IPS DF 6.9 (cell line): ENCODE results near the gene GTF2B.
A peak's percentile ranks its signal among the peaks of the same experiment; 100 is the strongest.
"Not testable (repeated sequence)": the region's sequence is repeated elsewhere in the genome, so short reads cannot be mapped to it uniquely, and the experiment has no call there.

Source experiments
- DNase-seq: peaks from one replicate; pipeline ENCODE4 v3.0.0-alpha.2; 2013; ENCODE audit warnings: low read depth, low spot score
- H3K27ac ChIP-seq: one replicate; pipeline ENCODE4 v1.5.1; 2013; ENCODE audit warnings: low read length, control low read depth
- H3K27me3 ChIP-seq: 2 replicates; pipeline ENCODE4 v1.6.1; 2013; ENCODE audit warnings: mild to moderate bottlenecking, low read length; ENCODE audit not compliant: control insufficient read depth, insufficient read depth
- H3K36me3 ChIP-seq: 2 replicates; pipeline ENCODE4 v1.6.1; 2013; ENCODE audit warnings: low read length; ENCODE audit not compliant: control insufficient read depth, insufficient read depth
- H3K4me1 ChIP-seq: 2 replicates; pipeline ENCODE4 v1.6.1; 2013; ENCODE audit warnings: low read length; ENCODE audit not compliant: control insufficient read depth, insufficient read depth
- H3K4me3 ChIP-seq: 2 replicates; pipeline ENCODE4 v1.5.1; 2013; ENCODE audit warnings: mild to moderate bottlenecking, low read length
- H3K9me3 ChIP-seq: 2 replicates; pipeline ENCODE4 v1.6.1; 2013; ENCODE audit warnings: low read length, inconsistent platforms; ENCODE audit not compliant: control insufficient read depth, insufficient read depth
- WGBS: extraction: QIAGEN DNeasy Blood & Tissue Kit; methylation state at CpG from one replicate; pipeline ENCODE4 v1.1.7; 2013; ENCODE audit warnings: mixed read lengths, missing lambda C conversion rate; ENCODE audit not compliant: insufficient read length, insufficient coverage; 5-methylcytosine and 5-hydroxymethylcytosine counted together

Gene GTF2B

GRCh38 chr1:88916883-88917282 lies 25.5 kb upstream of the GTF2B start:
- no CpG with 5 or more reads among the region's 1 CpG for WGBS
- no peak for DNase-seq
- Histone ChIP-seq H3K36me3 (no peaks in the 10 kb centered on the region), H3K27me3 (no peaks in the 10 kb centered on the region), H3K9me3 (no peaks in the 10 kb centered on the region), H3K4me1 (no peaks in the 10 kb centered on the region), H3K4me3 (no peak overlapping the region), H3K27ac (no peak overlapping the region)

GRCh38 chr1:88911800-88912199 lies 20.4 kb upstream of the GTF2B start:
- not testable (repeated sequence) for DNase-seq, H3K36me3 ChIP-seq, H3K4me1 ChIP-seq, H3K4me3 ChIP-seq, H3K27me3 ChIP-seq, H3K27ac ChIP-seq, H3K9me3 ChIP-seq
- whole genome bisulfite sequencing = no CpG with 5 or more reads among the region's 9 CpGs

- H3K27me3 ChIP-seq = no peaks in the 10 kb centered on the region
- H3K4me3 ChIP-seq = no peak overlapping the region
- no peaks in the 10 kb centered on the region for H3K36me3 ChIP-seq
- no peaks in the 10 kb centered on the region for H3K4me1 ChIP-seq
- no CpG with 5 or more reads among the region's 9 CpGs for WGBS
- no peak for DNase-seq
- H3K9me3 ChIP-seq = no peaks in the 10 kb centered on the region
- H3K27ac ChIP-seq = no peak overlapping the region
These were observed 19.8 kb upstream of the GTF2B start for GRCh38 chr1:88911161-88911560.

- no peaks in the 10 kb centered on the region for H3K9me3 ChIP-seq
- DNase-seq = no peak
- H3K27ac ChIP-seq = no peak overlapping the region
- no peaks in the 10 kb centered on the region for H3K4me1 ChIP-seq
- no CpG with 5 or more reads among the region's 1 CpG for WGBS
- H3K27me3 ChIP-seq = no peaks in the 10 kb centered on the region
- no peaks in the 10 kb centered on the region for H3K36me3 ChIP-seq
- H3K4me3 ChIP-seq = no peak overlapping the region
These were observed 19.0 kb upstream of the GTF2B start for GRCh38 chr1:88910401-88910800.

GRCh38 chr1:88900883-88901282 lies 9.5 kb upstream of the GTF2B start:
- no peaks in the 10 kb centered on the region for H3K36me3 ChIP-seq
- H3K4me3 ChIP-seq = no peak overlapping the region
- H3K4me1 ChIP-seq = no peaks in the 10 kb centered on the region
- H3K9me3 ChIP-seq = no peaks in the 10 kb centered on the region; the same call in 1 of the 2 replicates
- WGBS = no CpG with 5 or more reads among the region's 4 CpGs
- DNase-seq = no peak
- H3K27ac ChIP-seq = no peak overlapping the region
- no peaks in the 10 kb centered on the region for H3K27me3 ChIP-seq

- Histone ChIP-seq H3K27me3 (no peaks in the 10 kb centered on the region), H3K36me3 (no peaks in the 10 kb centered on the region), H3K4me3 (no peak overlapping the region), H3K27ac (no peak overlapping the region), H3K9me3 (no peaks in the 10 kb centered on the region; the same call in 1 of the 2 replicates), H3K4me1 (no peaks in the 10 kb centered on the region)
- no CpG with 5 or more reads among the region's 4 CpGs for WGBS
- DNase-seq = no peak
These were observed 5.8 kb upstream of the GTF2B start for GRCh38 chr1:88897070-88897730.

- no peak for DNase-seq
- Histone ChIP-seq H3K27me3 (no peaks in the 10 kb centered on the region), H3K9me3 (no peaks in the 10 kb centered on the region), H3K36me3 (no peaks in the 10 kb centered on the region), H3K4me3 (no peak overlapping the region), H3K27ac (no peak overlapping the region), H3K4me1 (no peaks in the 10 kb centered on the region; the same call in 1 of the 2 replicates)
- WGBS = no CpG with 5 or more reads among the region's 11 CpGs
These were observed 1.1 kb upstream of the GTF2B start for GRCh38 chr1:88892357-88892877.

GRCh38 chr1:88891951-88892340 lies 579 bp upstream of the GTF2B start:
- Histone ChIP-seq H3K9me3 (no peaks in the 10 kb centered on the region), H3K27ac (no peak overlapping the region), H3K4me3 (peak overlapping the region; percentile 73; the same call in 1 of the 2 replicates), H3K4me1 (no peaks in the 10 kb centered on the region; the same call in 1 of the 2 replicates), H3K36me3 (no peaks in the 10 kb centered on the region), H3K27me3 (no peaks in the 10 kb centered on the region)
- DNase-seq = no peak
- no CpG with 5 or more reads among the region's 10 CpGs for WGBS

- Histone ChIP-seq H3K4me1 (no peaks in the 10 kb centered on the region; the same call in 1 of the 2 replicates), H3K27ac (no peak overlapping the region), H3K9me3 (no peaks in the 10 kb centered on the region), H3K27me3 (no peaks in the 10 kb centered on the region), H3K36me3 (no peaks in the 10 kb centered on the region), H3K4me3 (peak overlapping the region; percentile 73)
- no CpG with 5 or more reads among the region's 18 CpGs for WGBS
- no peak for DNase-seq
These were observed 513 bp downstream of the GTF2B start for GRCh38 chr1:88890791-88891317.

- no peaks in the 10 kb centered on the region; the same call in 1 of the 2 replicates for H3K4me1 ChIP-seq
- no peak for DNase-seq
- H3K9me3 ChIP-seq = no peaks in the 10 kb centered on the region
- H3K4me3 ChIP-seq = no peak overlapping the region; the same call in 1 of the 2 replicates
- no CpG with 5 or more reads among the region's 2 CpGs for WGBS
- no peaks in the 10 kb centered on the region for H3K36me3 ChIP-seq
- no peaks in the 10 kb centered on the region for H3K27me3 ChIP-seq
- no peak overlapping the region for H3K27ac ChIP-seq
These were observed 1.2 kb downstream of the GTF2B start for GRCh38 chr1:88890131-88890530.

GRCh38 chr1:88888750-88889149 lies 2.6 kb downstream of the GTF2B start:
- H3K36me3 ChIP-seq = no peaks in the 10 kb centered on the region
- no peaks in the 10 kb centered on the region; the same call in 1 of the 2 replicates for H3K4me1 ChIP-seq
- no peaks in the 10 kb centered on the region for H3K9me3 ChIP-seq
- DNase-seq = no peak
- H3K27me3 ChIP-seq = no peaks in the 10 kb centered on the region
- H3K27ac ChIP-seq = no peak overlapping the region
- WGBS = no CpG with 5 or more reads among the region's 1 CpG
- no peak overlapping the region for H3K4me3 ChIP-seq
